ENCODE data around the gene EDAR. TPM values are rescaled to one million over a fixed set of nuclear protein-coding genes. Genes with fewer than 3 reads are reported as not detected.

The EDAR gene
- total RNA-seq, 3 donors from 2014 or later (not counting 1 experiment from before 2014, with no cell fraction given), result 0.11 to 0.23 TPM; not detected in 1

DNA sequence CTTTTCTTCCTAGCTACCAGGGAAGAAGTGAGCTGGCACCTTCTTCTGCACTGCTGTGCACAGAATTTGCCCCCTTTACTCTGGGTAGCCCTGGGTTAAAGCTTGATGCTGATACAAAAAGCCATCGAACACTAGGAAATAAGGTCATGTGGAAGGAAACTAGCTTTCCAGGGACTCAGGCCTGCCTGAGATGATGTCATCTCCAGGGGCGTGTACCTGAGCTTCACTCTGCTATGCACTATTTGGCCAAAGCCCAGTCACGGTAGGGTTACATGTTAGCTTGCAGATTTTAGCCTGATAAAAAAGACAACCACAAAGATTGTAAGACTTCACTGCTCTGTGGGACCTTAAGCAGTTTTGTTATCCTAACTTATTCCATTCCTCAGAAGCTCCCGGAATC is 20.4 kb downstream of the EDAR start:
- Mint-ChIP-seq H3K36me3 (no peaks in the 10 kb centered on the region), H3K4me1 (peaks cover 6 to 14% of the 10 kb centered on the region in 2 donors), H3K27ac (no peak overlapping the region), H3K27me3 (ENCODE audit: low read depth in 2 of 2) (peaks cover 0 to 5% of the 10 kb centered on the region in 2 donors), H3K9me3 (no peaks in the 10 kb centered on the region), H3K4me3 (no peak overlapping the region)
- Histone ChIP-seq H3K36me3 (ENCODE audit: control insufficient read depth, insufficient read depth, low read length) (no peaks in the 10 kb centered on the region), H3K27me3 (ENCODE audit: control insufficient read depth, insufficient read depth, low read length) (no peaks in the 10 kb centered on the region), H3K27ac (ENCODE audit: low read length) (no peak overlapping the region), H3K9me3 (ENCODE audit: control insufficient read depth, insufficient read depth, low read length) (no peaks in the 10 kb centered on the region), H3K4me1 (ENCODE audit: control insufficient read depth, insufficient read depth, low read length) (peaks cover 14% of the 10 kb centered on the region), H3K4me3 (ENCODE audit: low read length) (no peak overlapping the region)
- intact Hi-C loops (cut with micrococcal nuclease), result no loop called here
- TF ChIP-seq, protein P1, sequence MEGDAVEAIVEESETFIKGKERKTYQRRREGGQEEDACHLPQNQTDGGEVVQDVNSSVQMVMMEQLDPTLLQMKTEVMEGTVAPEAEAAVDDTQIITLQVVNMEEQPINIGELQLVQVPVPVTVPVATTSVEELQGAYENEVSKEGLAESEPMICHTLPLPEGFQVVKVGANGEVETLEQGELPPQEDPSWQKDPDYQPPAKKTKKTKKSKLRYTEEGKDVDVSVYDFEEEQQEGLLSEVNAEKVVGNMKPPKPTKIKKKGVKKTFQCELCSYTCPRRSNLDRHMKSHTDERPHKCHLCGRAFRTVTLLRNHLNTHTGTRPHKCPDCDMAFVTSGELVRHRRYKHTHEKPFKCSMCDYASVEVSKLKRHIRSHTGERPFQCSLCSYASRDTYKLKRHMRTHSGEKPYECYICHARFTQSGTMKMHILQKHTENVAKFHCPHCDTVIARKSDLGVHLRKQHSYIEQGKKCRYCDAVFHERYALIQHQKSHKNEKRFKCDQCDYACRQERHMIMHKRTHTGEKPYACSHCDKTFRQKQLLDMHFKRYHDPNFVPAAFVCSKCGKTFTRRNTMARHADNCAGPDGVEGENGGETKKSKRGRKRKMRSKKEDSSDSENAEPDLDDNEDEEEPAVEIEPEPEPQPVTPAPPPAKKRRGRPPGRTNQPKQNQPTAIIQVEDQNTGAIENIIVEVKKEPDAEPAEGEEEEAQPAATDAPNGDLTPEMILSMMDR (IDR thresholded peaks at IDR 0.05), result no peak
- ATAC-seq, result no peak
- DNase-seq, result no peak
- 58% methylated on average over 4 of the region's 4 CpGs for WGBS (ENCODE audit: insufficient coverage)

DNA sequence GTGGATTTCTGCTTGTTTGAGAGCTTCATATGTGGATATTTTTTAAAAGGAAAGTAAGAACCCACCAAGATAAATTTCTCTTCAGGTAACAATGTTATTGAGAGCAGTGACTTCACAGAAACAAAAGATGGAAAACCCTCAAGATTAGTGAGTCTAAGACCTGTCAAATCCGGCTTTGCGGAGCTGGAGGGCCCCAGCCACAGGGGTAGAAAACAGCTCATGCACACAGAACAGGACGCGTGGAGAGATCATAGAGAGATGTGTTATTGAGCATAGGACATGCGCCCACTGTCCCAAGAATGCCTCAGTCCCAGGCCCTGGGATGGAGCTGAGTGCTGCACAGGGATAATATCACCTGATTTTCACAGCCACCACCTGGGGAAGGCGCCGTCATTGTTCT is 21.3 kb downstream of the EDAR start:
- Histone ChIP-seq H3K9me3 (ENCODE audit: control insufficient read depth, insufficient read depth, low read length) (no peaks in the 10 kb centered on the region), H3K4me1 (ENCODE audit: control insufficient read depth, insufficient read depth, low read length) (peaks cover 14% of the 10 kb centered on the region), H3K27me3 (ENCODE audit: control insufficient read depth, insufficient read depth, low read length) (no peaks in the 10 kb centered on the region), H3K4me3 (ENCODE audit: low read length) (no peak overlapping the region), H3K27ac (ENCODE audit: low read length) (no peak overlapping the region), H3K36me3 (ENCODE audit: control insufficient read depth, insufficient read depth, low read length) (no peaks in the 10 kb centered on the region)
- Mint-ChIP-seq H3K4me3 (no peak overlapping the region), H3K27ac (no peak overlapping the region), H3K27me3 (ENCODE audit: low read depth in 2 of 2) (peaks cover 0 to 5% of the 10 kb centered on the region in 2 donors), H3K4me1 (peaks cover 6 to 14% of the 10 kb centered on the region in 2 donors), H3K36me3 (no peaks in the 10 kb centered on the region), H3K9me3 (no peaks in the 10 kb centered on the region)
- no peak for ATAC-seq
- 80% methylated on average over 7 of the region's 7 CpGs for WGBS (ENCODE audit: insufficient coverage)
- intact Hi-C loops (cut with micrococcal nuclease), result no loop called here
- DNase-seq, result no peak
- TF ChIP-seq, protein P1 (IDR thresholded peaks at IDR 0.05), result no peak

DNA sequence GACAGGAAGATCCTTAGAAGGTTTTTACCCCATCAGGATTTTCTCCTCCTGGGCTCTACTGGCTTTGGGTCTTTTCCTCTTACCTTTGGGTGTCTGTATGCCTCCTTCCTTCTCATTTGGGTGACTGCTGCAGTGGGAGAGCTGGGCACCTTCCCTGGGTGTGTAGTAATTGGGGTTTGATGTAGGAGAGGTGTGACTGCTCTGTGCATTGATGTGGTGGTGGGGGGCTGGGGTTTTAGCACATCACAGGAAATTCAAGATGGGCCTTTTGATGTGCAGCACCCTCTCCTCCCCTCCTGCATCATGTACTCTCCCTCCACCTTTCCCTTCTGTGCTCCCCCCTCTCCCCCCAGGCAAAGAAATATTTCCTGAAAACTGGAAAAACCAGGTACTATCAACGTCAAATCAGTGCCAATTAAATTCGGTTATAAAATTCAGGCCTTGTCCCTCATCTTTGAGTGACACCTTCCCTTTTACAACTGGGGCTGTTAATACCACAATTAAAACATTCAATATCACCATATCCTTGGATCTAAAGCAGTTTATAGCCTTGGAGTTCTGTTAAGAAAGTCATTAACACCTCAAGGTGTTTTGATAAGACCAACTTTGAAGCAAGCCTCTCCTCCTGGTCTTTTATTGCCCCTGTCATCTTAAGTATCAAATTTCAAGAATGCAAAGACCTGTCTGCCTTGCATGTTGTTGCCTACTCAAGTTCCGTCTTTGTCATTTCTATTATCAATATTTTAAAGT is 23.3 kb downstream of the EDAR start:
- Histone ChIP-seq H3K4me1 (ENCODE audit: control insufficient read depth, insufficient read depth, low read length) (peaks cover 14% of the 10 kb centered on the region), H3K27me3 (ENCODE audit: control insufficient read depth, insufficient read depth, low read length) (no peaks in the 10 kb centered on the region), H3K27ac (ENCODE audit: low read length) (no peak overlapping the region), H3K9me3 (ENCODE audit: control insufficient read depth, insufficient read depth, low read length) (no peaks in the 10 kb centered on the region), H3K4me3 (ENCODE audit: low read length) (no peak overlapping the region), H3K36me3 (ENCODE audit: control insufficient read depth, insufficient read depth, low read length) (no peaks in the 10 kb centered on the region)
- ATAC-seq (no peak), DNase-seq (peak in 1 of 2 donors; percentile 76)
- TF ChIP-seq, protein P1 (IDR thresholded peaks at IDR 0.05), result no peak
- Mint-ChIP-seq H3K36me3 (no peaks in the 10 kb centered on the region), H3K27me3 (ENCODE audit: low read depth in 2 of 2) (peaks cover 0 to 5% of the 10 kb centered on the region in 2 donors), H3K4me3 (no peak overlapping the region), H3K27ac (no peak overlapping the region), H3K4me1 (peaks cover 6 to 14% of the 10 kb centered on the region in 2 donors), H3K9me3 (no peaks in the 10 kb centered on the region)
- WGBS (ENCODE audit: insufficient coverage), result 63% methylated on average over 2 of the region's 3 CpGs
- intact Hi-C loops (cut with micrococcal nuclease), result no loop called here

DNA sequence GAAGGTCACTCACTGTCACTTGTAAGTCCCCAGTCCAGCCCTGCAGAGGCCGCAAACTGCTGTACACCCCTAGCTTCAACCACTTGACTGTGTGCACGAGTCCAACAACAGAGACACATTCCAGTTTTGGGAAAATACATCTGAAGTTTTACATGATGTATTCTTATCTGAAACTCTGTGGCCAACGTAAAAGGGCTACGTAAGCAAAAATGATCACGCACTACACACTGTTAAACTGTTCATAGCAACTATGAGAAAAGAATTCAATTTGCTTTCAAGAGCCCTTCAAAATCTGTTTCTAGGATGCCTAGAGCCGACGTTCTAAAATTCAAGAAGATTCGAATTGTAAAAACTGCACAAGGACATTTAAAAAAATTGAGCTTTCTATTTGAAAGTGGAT is 26.0 kb downstream of the EDAR start:
- peaks cover 14% of the 10 kb centered on the region for H3K4me1 ChIP-seq (ENCODE audit: control insufficient read depth, insufficient read depth, low read length)
- Mint-ChIP-seq H3K27ac (no peak overlapping the region), H3K4me3 (no peak overlapping the region), H3K27me3 (ENCODE audit: low read depth in 2 of 2) (peaks cover 0 to 2% of the 10 kb centered on the region in 2 donors), H3K4me1 (peaks cover 6 to 14% of the 10 kb centered on the region in 2 donors), H3K9me3 (no peaks in the 10 kb centered on the region), H3K36me3 (no peaks in the 10 kb centered on the region)
- no peaks in the 10 kb centered on the region for H3K9me3 ChIP-seq (ENCODE audit: control insufficient read depth, insufficient read depth, low read length)
- TF ChIP-seq, protein P1 (IDR thresholded peaks at IDR 0.05), result no peak
- 91% methylated on average over 8 of the region's 8 CpGs for WGBS (ENCODE audit: insufficient coverage)
- no peak for DNase-seq
- intact Hi-C loops (cut with micrococcal nuclease), result no loop called here
- H3K27me3 ChIP-seq (ENCODE audit: control insufficient read depth, insufficient read depth, low read length), result no peaks in the 10 kb centered on the region
- no peaks in the 10 kb centered on the region for H3K36me3 ChIP-seq (ENCODE audit: control insufficient read depth, insufficient read depth, low read length)
- no peak overlapping the region for H3K4me3 ChIP-seq (ENCODE audit: low read length)
- H3K27ac ChIP-seq (ENCODE audit: low read length), result no peak overlapping the region
- ATAC-seq, result no peak
